ENCODE data around the gene AOAH.
"Not testable (repeated sequence)": the region's sequence is repeated elsewhere in the genome, so short reads cannot be mapped to it uniquely, and the experiment has no call there.

Gene AOAH

GRCh38 chr7:36497775-36498174 is 226.5 kb downstream of the AOAH start:
- no peak overlapping the region for H3K4me3 ChIP-seq (ENCODE audit: control insufficient read depth, low read depth, low read length)
- TF ChIP-seq CTCF (IDR thresholded peaks at IDR 0.05; ENCODE audit: control insufficient read depth, insufficient read depth, low read depth, low read length, missing control alignments), result no peak
- DNase-seq (ENCODE audit: low read depth), result no peak

GRCh38 chr7:36497176-36497575 is 227.1 kb downstream of the AOAH start:
- not testable (repeated sequence) for DNase-seq (ENCODE audit: low read depth); H3K4me3 ChIP-seq (ENCODE audit: control insufficient read depth, low read depth, low read length)

- no peak for DNase-seq (ENCODE audit: low read depth)
- TF ChIP-seq CTCF (IDR thresholded peaks at IDR 0.05; ENCODE audit: control insufficient read depth, insufficient read depth, low read depth, low read length, missing control alignments), result no peak
- H3K4me3 ChIP-seq (ENCODE audit: control insufficient read depth, low read depth, low read length), result no peak overlapping the region
These were observed 227.7 kb downstream of the AOAH start for GRCh38 chr7:36496576-36496975.

- no peak for TF ChIP-seq CTCF (IDR thresholded peaks at IDR 0.05; ENCODE audit: control insufficient read depth, insufficient read depth, low read depth, low read length, missing control alignments)
- no peak for DNase-seq (ENCODE audit: low read depth)
- H3K4me3 ChIP-seq (ENCODE audit: control insufficient read depth, low read depth, low read length), result no peak overlapping the region
These were observed 233.0 kb downstream of the AOAH start for GRCh38 chr7:36491317-36491716.

GRCh38 chr7:36490419-36490830 is 233.9 kb downstream of the AOAH start:
- DNase-seq (ENCODE audit: low read depth), result no peak
- no peak for TF ChIP-seq CTCF (IDR thresholded peaks at IDR 0.05; ENCODE audit: control insufficient read depth, insufficient read depth, low read depth, low read length, missing control alignments)
- no peak overlapping the region for H3K4me3 ChIP-seq (ENCODE audit: control insufficient read depth, low read depth, low read length)

GRCh38 chr7:36488672-36489071 is 235.6 kb downstream of the AOAH start:
- not testable (repeated sequence) for DNase-seq (ENCODE audit: low read depth)

GRCh38 chr7:36487756-36488336 is 236.4 kb downstream of the AOAH start:
- peak; percentile 74 for TF ChIP-seq CTCF (IDR thresholded peaks at IDR 0.05; ENCODE audit: control insufficient read depth, insufficient read depth, low read depth, low read length, missing control alignments)
- peak; percentile 32 for DNase-seq (ENCODE audit: low read depth)
- no peak overlapping the region for H3K4me3 ChIP-seq (ENCODE audit: control insufficient read depth, low read depth, low read length)

More at GRCh38 chr7:36488672-36489071, 235.6 kb downstream of the AOAH start:
- not testable (repeated sequence) for H3K4me3 ChIP-seq (ENCODE audit: control insufficient read depth, low read depth, low read length)

GRCh38 chr7:36486336-36486735 is 238.0 kb downstream of the AOAH start:
- no peak overlapping the region for H3K4me3 ChIP-seq (ENCODE audit: control insufficient read depth, low read depth, low read length)
- no peak for DNase-seq (ENCODE audit: low read depth)
- no peak for TF ChIP-seq CTCF (IDR thresholded peaks at IDR 0.05; ENCODE audit: control insufficient read depth, insufficient read depth, low read depth, low read length, missing control alignments)

Measured in AG09309 (cell line).